ENCODE measurements around the gene USPL1. TPM values are rescaled to one million over a fixed set of nuclear protein-coding genes. Genes with fewer than 3 reads are reported as not detected.
A peak's percentile ranks its signal among the peaks of the same experiment; 100 is the strongest.

The USPL1 gene
- total and polyA plus RNA-seq, 2 experiments from 2014 or later: 10.0 to 13.0 TPM

GRCh38 chr13:30607908-30608307 is 9.8 kb upstream of the USPL1 start:
- TF ChIP-seq EZH2phosphoT487 (IDR thresholded peaks at IDR 0.05; ENCODE audit: insufficient read depth, low read depth): no peak
- TF ChIP-seq EZH2 (IDR thresholded peaks at IDR 0.05; ENCODE audit: insufficient read depth, poor library complexity, severe bottlenecking): no peak
- 0 out of 2 replicates have a peak, but pooled peaks cover 2% of the 10 kb centered on the region for H3K4me1 ChIP-seq (ENCODE audit: insufficient read depth)
- no peak for DNase-seq
- no peak overlapping the region for H3K27ac ChIP-seq
- in situ Hi-C loops (cut with MboI): no loop called here
- H3K9me3 ChIP-seq (ENCODE audit: low read depth): no peaks in the 10 kb centered on the region
- no peak overlapping the region for H3K4me3 ChIP-seq
- WGBS, 2 experiments (ENCODE audit: low coverage in 1 of 2, low lambda C conversion rate in 2 of 2, missing lambda C conversion rate in 2 of 2): 91 to 98% methylated on average over 4 of the region's 4 CpGs
- H3K9me2 ChIP-seq (ENCODE audit: insufficient read depth): no peaks in the 10 kb centered on the region
- no peaks in the 10 kb centered on the region for H3K27me3 ChIP-seq (replicated peaks; ENCODE audit: insufficient read depth)
- H3K79me2 ChIP-seq (ENCODE audit: insufficient read depth): peaks cover 30% of the 10 kb centered on the region
- no peak overlapping the region for H3K4me2 ChIP-seq (ENCODE audit: unreplicated experiment)
- H2AFZ ChIP-seq: no peak overlapping the region
- no peaks in the 10 kb centered on the region for H4K20me1 ChIP-seq (ENCODE audit: insufficient read depth)
- no peaks in the 10 kb centered on the region for H3F3A ChIP-seq (ENCODE audit: insufficient read depth)
- no peaks in the 10 kb centered on the region for H3K36me3 ChIP-seq (ENCODE audit: low read depth)
- no peak overlapping the region for H3K9ac ChIP-seq

GRCh38 chr13:30608364-30608763 is 9.4 kb upstream of the USPL1 start:
- no peak overlapping the region for H3K27ac ChIP-seq
- DNase-seq: no peak
- in situ Hi-C loops (cut with MboI): no loop called here
- H3K36me3 ChIP-seq (ENCODE audit: low read depth): no peaks in the 10 kb centered on the region
- peaks cover 35% of the 10 kb centered on the region for H3K79me2 ChIP-seq (ENCODE audit: insufficient read depth)
- H3K9ac ChIP-seq: no peak overlapping the region
- TF ChIP-seq EZH2phosphoT487 (IDR thresholded peaks at IDR 0.05; ENCODE audit: insufficient read depth, low read depth): no peak
- TF ChIP-seq EZH2 (IDR thresholded peaks at IDR 0.05; ENCODE audit: insufficient read depth, poor library complexity, severe bottlenecking): no peak
- H3K4me1 ChIP-seq (ENCODE audit: insufficient read depth): 0 out of 2 replicates have a peak, but pooled peaks cover 6% of the 10 kb centered on the region
- H3K4me3 ChIP-seq: no peak overlapping the region
- WGBS, 2 experiments (ENCODE audit: low coverage in 1 of 2, low lambda C conversion rate in 2 of 2, missing lambda C conversion rate in 2 of 2): 79 to 85% methylated on average over 5 of the region's 5 CpGs
- no peaks in the 10 kb centered on the region for H4K20me1 ChIP-seq (ENCODE audit: insufficient read depth)
- H3K4me2 ChIP-seq (ENCODE audit: unreplicated experiment): no peak overlapping the region
- H2AFZ ChIP-seq: no peak overlapping the region
- H3F3A ChIP-seq (ENCODE audit: insufficient read depth): no peaks in the 10 kb centered on the region
- H3K9me3 ChIP-seq (ENCODE audit: low read depth): no peaks in the 10 kb centered on the region
- H3K9me2 ChIP-seq (ENCODE audit: insufficient read depth): no peaks in the 10 kb centered on the region
- H3K27me3 ChIP-seq (replicated peaks; ENCODE audit: insufficient read depth): no peaks in the 10 kb centered on the region

- Histone ChIP-seq H3K36me3 (ENCODE audit: low read depth) (no peaks in the 10 kb centered on the region), H3K4me3 (no peak overlapping the region), H3K79me2 (ENCODE audit: insufficient read depth) (peaks cover 54% of the 10 kb centered on the region), H3K9me3 (ENCODE audit: low read depth) (no peaks in the 10 kb centered on the region), H3K4me2 (ENCODE audit: unreplicated experiment) (no peak overlapping the region), H3K27me3 (replicated peaks; ENCODE audit: insufficient read depth) (no peaks in the 10 kb centered on the region), H3F3A (ENCODE audit: insufficient read depth) (peaks cover 3% of the 10 kb centered on the region; the same call in 1 of the 2 replicates), H3K9me2 (ENCODE audit: insufficient read depth) (no peaks in the 10 kb centered on the region), H3K27ac (no peak overlapping the region), H2AFZ (no peak overlapping the region), H4K20me1 (ENCODE audit: insufficient read depth) (no peaks in the 10 kb centered on the region), H3K4me1 (ENCODE audit: insufficient read depth) (peaks cover 11% of the 10 kb centered on the region), H3K9ac (no peak overlapping the region)
- in situ Hi-C loops (cut with MboI): no loop called here
- DNase-seq: no peak
- no peak for TF ChIP-seq EZH2phosphoT487 (IDR thresholded peaks at IDR 0.05; ENCODE audit: insufficient read depth, low read depth)
Measured at GRCh38 chr13:30610311-30610710, 7.4 kb upstream of the USPL1 start.

GRCh38 chr13:30615481-30615865 is 2.2 kb upstream of the USPL1 start:
- no peaks in the 10 kb centered on the region for H3K9me2 ChIP-seq (ENCODE audit: insufficient read depth)
- TF ChIP-seq EZH2 (IDR thresholded peaks at IDR 0.05; ENCODE audit: insufficient read depth, poor library complexity, severe bottlenecking) (no peak), EZH2phosphoT487 (IDR thresholded peaks at IDR 0.05; ENCODE audit: insufficient read depth, low read depth) (no peak)
- H2AFZ ChIP-seq: peak overlapping the region; percentile 88
- peak overlapping the region; percentile 99 for H3K27ac ChIP-seq
- no peaks in the 10 kb centered on the region for H3K27me3 ChIP-seq (replicated peaks; ENCODE audit: insufficient read depth)
- peaks cover 26% of the 10 kb centered on the region for H3K4me1 ChIP-seq (ENCODE audit: insufficient read depth)
- peak overlapping the region; percentile 87 for H3K4me3 ChIP-seq
- in situ Hi-C loops (cut with MboI): no loop called here
- peaks cover 87% of the 10 kb centered on the region for H3K79me2 ChIP-seq (ENCODE audit: insufficient read depth)
- WGBS, 2 experiments (ENCODE audit: low coverage in 1 of 2, low lambda C conversion rate in 2 of 2, missing lambda C conversion rate in 2 of 2): 3 to 4% methylated on average over 4 of the region's 4 CpGs
- peak overlapping the region; percentile 97 for H3K4me2 ChIP-seq (ENCODE audit: unreplicated experiment)
- H3K9ac ChIP-seq: peak overlapping the region; percentile 99
- DNase-seq: peak; percentile 22
- no peaks in the 10 kb centered on the region for H3K9me3 ChIP-seq (ENCODE audit: low read depth)
- no peaks in the 10 kb centered on the region for H4K20me1 ChIP-seq (ENCODE audit: insufficient read depth)
- H3K36me3 ChIP-seq (ENCODE audit: low read depth): no peaks in the 10 kb centered on the region
- peaks cover 18% of the 10 kb centered on the region; the same call in 1 of the 2 replicates for H3F3A ChIP-seq (ENCODE audit: insufficient read depth)
